ENCODE results near the gene LRBA.
A peak's percentile ranks its signal among the peaks of the same experiment; 100 is the strongest.

LRBA gene

GRCh38 chr4:150855981-150856510 is 159.0 kb downstream of the LRBA start:
- DNase-seq = no peak

GRCh38 chr4:150854600-150854999 is 160.5 kb downstream of the LRBA start:
- no peak for DNase-seq

- DNase-seq = no peak
Observed at GRCh38 chr4:150853882-150854281, 161.2 kb downstream of the LRBA start.

- no peak for DNase-seq
Observed at GRCh38 chr4:150852216-150852615, 162.9 kb downstream of the LRBA start.

GRCh38 chr4:150849016-150849415 is 166.1 kb downstream of the LRBA start:
- DNase-seq = no peak

- peak; percentile 54 for DNase-seq
Observed at GRCh38 chr4:150828159-150828558, 186.9 kb downstream of the LRBA start.

- no peak for DNase-seq
Observed at GRCh38 chr4:150827226-150827625, 187.9 kb downstream of the LRBA start.

- DNase-seq = no peak
Observed at GRCh38 chr4:150826306-150826705, 188.8 kb downstream of the LRBA start.

GRCh38 chr4:150822407-150822806 is 192.7 kb downstream of the LRBA start:
- no peak for DNase-seq

GRCh38 chr4:150821641-150822040 is 193.4 kb downstream of the LRBA start:
- DNase-seq = no peak

- no peak for DNase-seq
Observed at GRCh38 chr4:150820409-150820808, 194.7 kb downstream of the LRBA start.

- no peak for DNase-seq
Observed at GRCh38 chr4:150818661-150819060, 196.4 kb downstream of the LRBA start.

GRCh38 chr4:150817804-150818528 is 197.1 kb downstream of the LRBA start:
- no peak for DNase-seq

- no peak for DNase-seq
Observed at GRCh38 chr4:150817017-150817416, 198.1 kb downstream of the LRBA start.

- DNase-seq = no peak
Observed at GRCh38 chr4:150816491-150816890, 198.6 kb downstream of the LRBA start.

- DNase-seq = no peak
Observed at GRCh38 chr4:150814873-150815272, 200.2 kb downstream of the LRBA start.

GRCh38 chr4:150805183-150806025 is 209.7 kb downstream of the LRBA start:
- no peak for DNase-seq

GRCh38 chr4:150801833-150802232 is 213.3 kb downstream of the LRBA start:
- DNase-seq = no peak

- DNase-seq = no peak
Observed at GRCh38 chr4:150799207-150799606, 215.9 kb downstream of the LRBA start.

- DNase-seq = no peak
Observed at GRCh38 chr4:150794706-150795105, 220.4 kb downstream of the LRBA start.

- DNase-seq = no peak
Observed at GRCh38 chr4:150789864-150790263, 225.2 kb downstream of the LRBA start.

- no peak for DNase-seq
Observed at GRCh38 chr4:150784939-150785338, 230.1 kb downstream of the LRBA start.

- DNase-seq = no peak
Observed at GRCh38 chr4:150784305-150784704, 230.8 kb downstream of the LRBA start.

GRCh38 chr4:150782921-150783320 is 232.2 kb downstream of the LRBA start:
- no peak for DNase-seq
